HG03457 (cell line): ENCODE measurements around the gene LIN54.
A peak's percentile ranks its signal among the peaks of the same experiment; 100 is the strongest.

ENCODE experiments used
- ATAC-seq: cut with Tn5 transposase; IDR thresholded peaks from one replicate; pipeline ENCODE4 v1.9.1; 2021; ENCODE audit warnings: moderate number of reproducible peaks; ENCODE audit not compliant: unreplicated experiment

LIN54 gene

DNA sequence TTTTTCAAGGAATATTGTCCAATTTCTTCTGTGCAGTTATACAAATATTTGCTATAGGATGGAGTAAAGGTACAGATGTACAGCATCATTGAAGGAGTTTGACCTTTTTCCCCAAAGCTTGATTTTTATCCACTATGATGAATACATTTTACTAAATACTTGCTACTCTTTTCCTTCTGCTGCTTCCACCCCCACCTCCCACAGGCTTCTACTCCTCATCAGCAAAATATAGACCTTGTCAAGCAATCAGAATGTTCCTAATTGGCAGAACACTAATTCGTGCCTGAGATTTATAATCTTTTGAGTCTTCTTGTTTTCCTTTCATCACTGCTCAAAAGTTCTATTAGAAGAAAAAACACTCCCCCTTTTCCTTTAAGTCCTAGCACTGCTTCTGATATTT lies 113.9 kb downstream of the LIN54 start:
- no peak for ATAC-seq

DNA sequence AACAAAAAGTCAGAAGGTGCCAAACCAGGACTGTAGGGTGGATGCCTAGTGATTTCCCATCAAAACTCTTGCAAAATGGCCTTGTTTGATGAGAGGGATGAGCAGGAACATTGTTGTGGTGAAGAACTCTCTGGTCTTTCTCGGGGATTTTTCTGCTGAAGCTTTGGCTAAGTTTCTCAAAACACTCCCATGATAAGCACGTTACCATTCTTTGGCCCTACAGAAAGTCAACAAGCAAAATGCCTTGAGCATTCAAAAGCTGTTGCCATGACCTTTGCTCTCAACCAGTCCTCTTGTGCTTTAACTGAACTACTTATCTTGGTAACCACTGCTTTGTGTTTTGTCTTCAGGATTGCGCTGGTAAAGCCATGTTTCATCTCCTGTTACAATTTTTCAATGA lies 116.7 kb downstream of the LIN54 start:
- no peak for ATAC-seq

DNA sequence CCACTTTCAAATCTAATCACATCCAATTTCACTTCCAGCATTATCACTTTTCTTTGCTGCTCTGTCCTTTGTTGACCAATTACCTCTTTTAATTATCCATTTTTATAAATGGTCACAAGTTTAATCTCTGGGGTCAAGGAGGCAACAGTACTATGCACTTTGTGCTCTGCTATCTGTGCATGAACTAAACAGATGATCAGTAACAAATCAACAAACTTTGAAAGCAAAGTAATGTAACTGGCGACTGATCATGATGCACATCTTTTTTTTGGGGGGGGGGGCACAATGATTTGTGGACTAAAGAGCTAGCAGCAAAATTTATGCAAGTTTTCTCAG lies 118.2 kb downstream of the LIN54 start:
- ATAC-seq = no peak

DNA sequence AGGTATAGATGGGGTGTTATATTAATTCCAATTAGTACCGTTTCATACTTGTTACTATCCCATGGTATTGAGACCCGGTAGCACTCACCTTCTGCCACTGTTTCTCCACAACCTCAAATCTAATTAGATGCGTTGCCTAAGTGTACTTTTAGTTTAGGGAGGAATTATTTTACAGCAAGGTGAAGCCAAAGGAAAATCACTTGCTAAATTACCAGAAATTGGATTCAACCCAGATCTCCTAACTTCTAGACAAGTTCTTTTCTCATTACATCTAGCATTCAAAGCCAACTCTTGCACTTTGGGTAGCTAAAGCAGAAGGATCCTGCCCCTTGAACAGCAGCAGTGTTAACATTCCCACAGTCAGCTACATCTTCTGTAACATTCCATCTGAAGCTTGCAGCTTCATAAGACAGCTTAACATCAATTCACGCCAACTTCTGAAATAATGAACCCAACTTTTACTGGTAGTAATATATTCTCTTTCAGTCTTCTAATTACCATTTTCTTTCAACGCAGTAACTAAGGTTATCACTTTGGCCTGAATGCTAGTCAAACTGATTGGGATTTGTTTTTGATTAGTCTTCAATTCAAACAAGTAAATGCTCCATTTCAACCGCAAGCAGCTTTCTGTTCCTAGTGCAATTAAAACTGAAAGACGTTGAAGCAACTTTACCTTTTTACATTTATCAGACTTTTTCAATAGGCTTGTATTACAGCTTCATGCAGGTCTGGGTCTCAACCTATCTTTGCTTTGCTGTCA lies 118.7 kb downstream of the LIN54 start:
- ATAC-seq = no peak

DNA sequence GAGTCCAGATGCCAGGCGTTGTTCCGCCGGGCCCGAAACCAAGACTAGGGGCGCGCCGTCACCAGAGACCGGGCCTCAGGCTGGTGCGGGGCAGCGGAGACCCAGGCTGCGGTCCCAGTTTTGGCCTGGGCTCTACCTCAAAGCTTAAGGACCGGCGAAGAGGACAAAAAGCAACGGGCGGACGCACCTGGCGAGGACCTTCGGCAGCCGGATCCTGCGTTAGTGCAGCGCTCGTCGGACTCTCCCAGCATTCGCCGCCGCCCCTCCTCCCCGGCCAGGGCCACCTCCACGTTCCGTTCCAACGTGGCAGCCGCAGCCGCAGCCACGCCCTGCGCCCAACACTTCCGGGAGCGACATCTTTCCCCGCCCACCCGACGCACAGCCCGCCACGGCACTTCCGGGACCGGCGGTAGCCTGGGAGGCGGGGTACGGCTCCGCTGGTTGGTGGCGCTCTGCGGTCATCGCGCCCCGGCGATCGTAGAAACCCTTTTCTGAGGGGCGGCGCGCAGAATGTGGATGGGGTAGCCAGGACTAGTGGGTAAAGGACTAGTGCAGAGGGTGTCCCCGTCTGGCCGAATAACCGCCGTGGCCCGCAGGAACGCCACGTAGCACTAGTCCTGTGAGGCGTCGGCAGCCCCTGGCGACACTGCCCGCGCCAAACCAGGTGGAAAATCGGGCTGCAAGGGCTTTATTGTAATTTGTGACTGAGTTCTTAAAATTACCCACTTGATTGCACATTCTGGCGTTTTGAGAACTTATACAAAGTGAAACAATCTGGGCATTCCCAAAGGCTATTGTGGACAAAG lies 119.5 kb downstream of the LIN54 start, which contains the start of gene SEC31A:
SEC31A (minus strand) TSS at position 253 of the 806 bp plus-strand sequence. CDS start 9,217 bp downstream, outside the sequence.
- ATAC-seq = peak; percentile 85

DNA sequence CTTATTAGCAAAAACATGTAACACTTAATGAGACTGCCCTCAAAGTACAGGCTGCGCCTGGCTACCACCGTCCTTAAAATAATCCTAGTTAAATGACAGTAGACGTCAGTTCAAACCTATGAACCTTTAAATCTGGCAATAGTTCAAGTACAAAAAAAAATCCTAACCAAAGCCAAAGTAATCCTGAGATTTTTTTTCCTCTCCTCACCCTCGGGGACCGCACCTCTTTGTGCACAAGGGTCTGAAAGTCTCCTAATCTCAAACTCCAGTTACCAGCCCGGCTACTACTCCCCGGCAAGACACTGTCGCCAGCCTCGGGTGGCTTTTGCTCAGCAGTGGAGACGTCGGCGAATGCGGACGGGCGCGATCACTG lies 120.1 kb downstream of the LIN54 start:
- no peak for ATAC-seq

DNA sequence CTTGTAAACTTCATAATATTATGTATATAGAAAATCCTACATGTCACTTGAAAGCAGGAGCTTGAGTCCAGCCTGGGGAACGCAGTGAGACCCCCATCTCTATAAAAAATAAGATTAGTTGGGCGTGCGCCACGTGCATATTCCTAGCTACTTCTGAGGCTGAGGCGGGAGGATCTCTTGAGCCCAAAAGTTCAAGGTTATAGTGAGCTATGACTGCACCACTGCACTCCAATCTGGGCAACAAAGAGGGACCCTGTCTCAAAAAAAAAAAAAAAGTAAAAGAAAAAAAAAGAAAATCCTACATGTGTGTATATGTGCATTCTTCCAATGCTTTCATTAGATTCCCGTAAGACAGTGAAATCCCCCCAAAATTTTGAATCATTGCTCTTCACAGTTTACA lies 121.3 kb downstream of the LIN54 start:
- ATAC-seq = no peak

DNA sequence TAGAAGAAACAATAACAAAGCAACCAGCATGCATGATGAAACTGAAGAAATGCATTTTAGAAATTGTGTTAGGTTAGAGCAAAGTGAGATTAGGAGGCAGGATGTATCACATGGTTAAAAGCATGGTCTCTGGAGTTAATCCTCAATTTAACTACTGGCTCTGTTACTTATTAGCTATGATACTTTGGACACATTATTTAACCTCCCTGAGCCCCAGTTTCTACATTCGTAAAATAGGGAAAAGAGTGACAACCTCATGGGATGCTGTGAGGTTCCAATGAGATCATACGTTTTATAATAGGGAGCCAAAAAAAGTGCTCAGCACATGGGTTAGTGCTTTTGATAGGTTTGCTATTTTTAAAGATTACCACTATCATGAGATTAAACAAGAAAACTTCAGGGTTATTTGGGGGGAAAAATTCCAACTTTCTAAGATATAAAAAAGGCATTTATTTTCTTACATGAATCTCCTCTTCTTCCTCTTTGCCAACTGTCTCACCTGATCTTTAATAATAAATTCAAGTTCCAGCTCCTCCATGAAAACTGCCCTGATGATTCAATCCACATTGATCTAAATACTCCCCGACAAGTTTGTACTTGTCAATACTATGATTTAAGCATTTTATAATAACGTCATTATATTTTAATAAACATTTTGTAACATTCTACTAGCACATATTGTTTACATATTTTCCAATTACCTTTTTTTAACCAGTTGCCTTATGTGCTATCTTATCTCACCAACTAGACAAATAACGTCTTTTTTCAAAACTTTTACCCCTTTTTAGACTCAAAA lies 124.3 kb downstream of the LIN54 start:
- ATAC-seq = no peak

DNA sequence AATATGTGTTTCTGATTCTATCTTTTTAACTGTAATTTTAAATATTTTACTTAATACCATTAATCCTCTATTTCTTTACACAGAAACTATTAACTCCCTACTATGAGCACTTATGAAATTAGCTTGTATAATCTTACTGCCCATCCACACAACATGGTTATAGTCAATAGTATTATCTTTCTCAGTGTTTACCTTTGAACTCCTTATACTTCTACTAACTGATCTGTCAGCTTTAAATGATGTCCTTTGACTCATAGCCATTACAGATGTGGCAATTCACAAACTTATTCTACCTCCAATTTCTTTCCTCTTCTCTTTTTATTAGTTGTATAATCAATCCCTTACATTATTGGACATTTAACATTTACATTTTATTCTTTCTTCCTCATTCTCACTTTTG lies 125.2 kb downstream of the LIN54 start:
- no peak for ATAC-seq
